HG03354 (cell line): Measurements from ENCODE around the gene TOP1.
A peak's percentile ranks its signal among the peaks of the same experiment; 100 is the strongest.

Source experiments
- ATAC-seq: cut with Tn5 transposase; IDR thresholded peaks from one replicate; pipeline ENCODE4 v1.9.1; 2021; ENCODE audit warnings: mild to moderate bottlenecking; ENCODE audit not compliant: unreplicated experiment, poor library complexity, severe bottlenecking

TOP1 gene

GRCh38 chr20:41052742-41053419, 24.3 kb downstream of the TOP1 start:
- ATAC-seq = no peak

GRCh38 chr20:41054070-41054846, 25.6 kb downstream of the TOP1 start:
- ATAC-seq = no peak

DNA sequence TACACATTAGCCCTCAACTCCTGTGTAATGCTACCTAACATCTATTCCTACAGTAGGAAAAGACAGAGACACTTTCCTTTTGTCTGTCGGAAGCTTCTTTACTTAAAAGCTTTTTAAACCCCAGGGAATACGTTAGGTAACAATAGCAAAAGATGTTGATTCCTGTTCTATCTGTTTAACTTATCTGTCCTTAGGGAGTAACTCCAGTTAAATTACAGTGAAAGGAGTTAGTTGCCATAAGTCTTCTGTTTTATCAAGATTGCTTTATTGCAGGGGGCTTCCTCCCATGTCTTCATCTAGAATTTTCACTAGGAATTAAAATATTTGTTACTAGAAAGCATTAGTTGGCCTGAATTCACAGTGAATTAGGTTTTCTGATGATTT, 26.2 kb downstream of the TOP1 start:
- ATAC-seq = no peak

GRCh38 chr20:41055679-41056078, 27.1 kb downstream of the TOP1 start:
- ATAC-seq = no peak

- ATAC-seq = no peak
These were observed 29.5 kb downstream of the TOP1 start for GRCh38 chr20:41057999-41058673.

DNA sequence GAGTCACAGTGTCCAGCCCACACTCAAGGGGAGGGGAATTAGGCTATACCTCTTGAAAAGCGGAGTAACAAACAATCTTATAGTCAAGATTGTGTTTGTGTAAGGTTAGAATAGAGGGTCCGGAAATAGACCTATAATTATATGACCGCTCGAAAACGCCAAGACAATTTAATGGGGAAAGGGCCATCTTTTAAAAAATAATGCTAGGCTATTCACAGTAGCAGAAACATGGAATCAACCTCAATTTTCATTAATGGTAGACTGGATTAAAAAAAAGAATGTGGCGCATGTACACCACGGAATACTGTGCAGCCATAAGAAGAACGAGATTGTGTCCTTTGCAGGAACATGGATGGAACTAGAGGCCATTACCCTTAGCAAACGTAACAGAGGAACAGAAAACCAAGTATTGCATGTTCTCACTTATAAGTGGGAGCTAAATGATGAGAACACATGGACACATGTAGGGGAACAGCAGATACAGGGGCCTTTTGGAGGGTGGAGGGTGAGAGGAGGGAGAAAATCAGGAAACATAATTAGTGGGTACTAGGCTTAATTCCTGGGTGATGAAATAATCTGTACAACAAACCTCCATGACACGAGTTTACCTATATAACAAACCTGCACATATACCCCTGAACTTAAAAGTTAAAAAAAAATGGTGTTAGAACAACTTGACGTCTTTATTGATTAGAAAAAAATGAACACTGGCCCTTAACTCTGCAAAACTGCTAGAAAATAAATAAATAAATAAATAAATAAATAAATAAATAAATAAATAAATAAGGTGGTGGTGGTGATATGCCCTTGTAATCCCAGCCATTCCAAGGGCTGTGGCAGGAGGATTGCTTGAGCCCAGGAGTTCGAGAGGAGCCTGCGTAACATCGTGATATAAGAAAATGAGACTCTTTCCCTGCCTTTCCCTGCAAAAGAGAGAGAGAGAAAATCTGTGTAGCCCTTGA, 30.3 kb downstream of the TOP1 start:
- ATAC-seq = no peak

GRCh38 chr20:41061155-41061554, 32.5 kb downstream of the TOP1 start:
- ATAC-seq = no peak

GRCh38 chr20:41063442-41063841, 34.8 kb downstream of the TOP1 start:
- no peak for ATAC-seq

GRCh38 chr20:41064377-41064776, 35.8 kb downstream of the TOP1 start:
- peak; percentile 68 for ATAC-seq

GRCh38 chr20:41065716-41066115, 37.1 kb downstream of the TOP1 start:
- no peak for ATAC-seq

GRCh38 chr20:41068806-41069205, 40.2 kb downstream of the TOP1 start:
- no peak for ATAC-seq

DNA sequence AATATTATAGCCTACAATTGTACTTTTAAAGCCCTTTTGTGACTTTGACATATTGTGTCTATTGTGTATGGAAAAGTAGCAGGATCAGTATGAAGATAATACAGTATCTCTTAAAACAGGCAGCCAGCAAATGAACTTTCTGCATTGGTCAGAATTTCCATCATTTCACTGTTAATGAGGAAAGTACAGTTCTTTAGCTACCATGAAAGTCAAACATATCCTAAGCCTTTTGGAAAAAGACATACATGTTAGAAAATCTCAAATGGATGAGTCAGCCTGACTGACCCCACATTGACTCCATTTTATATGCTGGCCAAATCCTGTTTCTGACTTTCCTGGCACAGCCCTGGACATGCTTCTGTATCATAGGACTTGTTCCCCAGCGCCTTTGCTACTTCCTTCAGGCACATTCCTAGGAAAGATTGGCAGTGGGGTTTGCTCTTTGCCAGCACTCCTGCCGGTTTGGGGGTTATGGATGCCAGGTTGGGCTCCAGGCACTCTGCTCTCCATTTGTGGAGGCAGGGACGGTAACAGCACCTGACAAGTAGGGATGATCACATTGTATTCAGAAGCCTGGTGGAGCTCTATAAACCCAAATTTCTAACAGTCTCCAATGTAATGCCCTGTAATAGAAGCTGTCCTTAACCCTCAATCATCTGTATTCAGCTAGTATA, 43.7 kb downstream of the TOP1 start:
- no peak for ATAC-seq

- no peak for ATAC-seq
These were observed 44.3 kb downstream of the TOP1 start for GRCh38 chr20:41072915-41073314.

GRCh38 chr20:41074441-41074840, 45.8 kb downstream of the TOP1 start:
- no peak for ATAC-seq

DNA sequence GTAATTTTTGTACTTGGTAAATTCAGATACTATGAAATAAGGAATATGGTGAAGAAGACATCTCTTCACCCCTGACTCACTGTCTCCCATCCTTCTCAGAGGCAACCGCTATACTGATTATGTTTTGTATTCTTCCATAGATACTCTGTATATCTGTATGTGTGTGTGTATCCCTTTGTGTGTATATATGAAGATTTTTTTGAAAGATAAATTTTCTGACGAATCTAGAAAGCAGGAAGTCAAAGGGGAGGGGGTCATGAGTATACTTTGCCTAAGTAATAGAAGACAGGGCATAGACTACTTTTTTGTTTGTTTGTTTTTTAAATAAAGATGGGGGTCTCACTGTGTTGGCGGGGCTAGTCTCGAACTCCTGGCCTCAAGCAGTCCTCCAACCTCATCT, 48.2 kb downstream of the TOP1 start:
- no peak for ATAC-seq

DNA sequence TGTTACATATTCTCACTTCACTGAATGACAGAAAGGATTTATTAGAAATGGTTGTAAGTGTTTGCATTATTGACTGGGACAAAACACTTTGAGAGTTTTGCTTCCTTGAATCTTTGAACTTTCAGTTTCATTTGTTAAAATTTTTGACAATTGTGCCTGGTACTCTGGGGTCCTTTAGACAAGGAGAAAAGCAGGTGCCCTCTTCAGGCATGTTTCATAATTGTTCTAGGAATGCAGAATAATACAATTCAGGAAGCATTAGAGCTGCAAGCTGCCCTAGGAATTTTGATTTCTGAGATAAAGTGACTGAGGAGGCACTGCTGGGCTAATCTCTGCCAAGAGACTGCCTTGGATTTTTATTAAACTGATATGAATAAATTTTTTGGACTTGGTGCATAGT, 49.7 kb downstream of the TOP1 start:
- no peak for ATAC-seq

DNA sequence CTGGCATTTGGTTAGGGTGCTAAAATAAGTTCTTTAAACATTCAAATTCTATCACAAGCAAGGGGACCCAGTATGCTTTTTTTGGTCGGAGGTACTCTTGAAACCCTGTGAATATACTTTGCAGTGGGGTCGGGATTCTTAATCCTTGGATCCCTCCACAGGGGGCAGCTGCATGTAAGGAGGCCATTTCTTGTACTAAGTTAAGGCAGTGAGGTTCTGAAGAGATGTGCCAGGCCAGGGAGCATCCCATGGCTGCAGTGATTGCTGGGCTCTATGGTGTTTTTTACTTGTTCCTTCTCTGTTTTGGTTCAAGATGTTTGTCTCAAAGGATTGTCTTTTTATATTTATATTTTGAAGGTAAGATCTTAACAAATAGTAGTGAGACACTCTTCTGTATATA, 50.4 kb downstream of the TOP1 start:
- no peak for ATAC-seq

- ATAC-seq = no peak
These were observed 52.2 kb downstream of the TOP1 start for GRCh38 chr20:41080866-41081265.

DNA sequence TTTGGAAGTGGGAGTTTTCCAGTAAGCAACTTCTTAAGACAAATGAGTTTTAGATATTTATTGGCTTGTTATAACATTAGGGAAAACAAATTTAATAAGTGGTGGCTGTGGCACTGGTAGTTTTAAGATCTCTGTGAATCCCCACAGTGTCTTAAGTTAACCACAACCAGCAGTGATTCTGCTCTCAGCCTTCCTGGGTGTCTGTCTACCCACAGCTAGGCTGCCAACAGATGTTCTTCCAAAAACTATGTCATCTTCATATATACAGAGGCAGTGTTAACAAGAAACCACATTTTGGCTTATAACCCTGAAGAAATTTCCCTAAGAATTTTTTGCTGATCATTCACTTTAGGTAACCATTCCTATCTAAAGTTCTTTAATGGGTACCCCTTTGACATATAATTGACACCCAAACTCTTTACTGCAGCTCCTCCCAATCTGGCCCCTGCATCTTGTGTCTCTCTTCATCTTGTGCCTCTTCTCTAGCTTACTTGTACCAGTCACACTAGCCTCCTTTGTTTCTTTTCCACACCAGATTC, 52.7 kb downstream of the TOP1 start:
- ATAC-seq = no peak
